Prostate gland (tissue), 2 donors: ENCODE data around the gene HPS5.

Experiments used
- CTCF ChIP-seq, 4 experiments: fragments of 200-600 bp in 2 of 4; fragments of 450-650 bp in 2 of 4; sonication (generic) in 2 of 4; IDR thresholded peaks; 1 replicate in 3 of 4; 2 replicates in 1 of 4; pipeline ENCODE4 v1.5.1; 2016 to 2019; ENCODE audit warnings: antibody characterized with exemption in 4 of 4, mild to moderate bottlenecking in 2 of 4, moderate library complexity in 2 of 4
- POLR2A ChIP-seq: fragments of 450-650 bp; IDR thresholded peaks from one replicate; pipeline ENCODE4 v1.6.1; 2016; ENCODE audit warnings: antibody characterized with exemption, mild to moderate bottlenecking

- TF ChIP-seq CTCF (IDR thresholded peaks at IDR 0.05) (no peak), POLR2A (no peak)
These were observed 88.0 kb downstream of the HPS5 start for GRCh38 chr11:18233912-18234311.
